Measurements from ENCODE around the gene PRKAA1. TPM values are rescaled to one million over a fixed set of nuclear protein-coding genes. Genes with fewer than 3 reads are reported as not detected.

The PRKAA1 gene
- total and polyA plus RNA-seq, 2 of the 13 experiments (the other 11 are each of a cell fraction or from before 2014, with no cell fraction given): 36.6 to 58.0 TPM

DNA sequence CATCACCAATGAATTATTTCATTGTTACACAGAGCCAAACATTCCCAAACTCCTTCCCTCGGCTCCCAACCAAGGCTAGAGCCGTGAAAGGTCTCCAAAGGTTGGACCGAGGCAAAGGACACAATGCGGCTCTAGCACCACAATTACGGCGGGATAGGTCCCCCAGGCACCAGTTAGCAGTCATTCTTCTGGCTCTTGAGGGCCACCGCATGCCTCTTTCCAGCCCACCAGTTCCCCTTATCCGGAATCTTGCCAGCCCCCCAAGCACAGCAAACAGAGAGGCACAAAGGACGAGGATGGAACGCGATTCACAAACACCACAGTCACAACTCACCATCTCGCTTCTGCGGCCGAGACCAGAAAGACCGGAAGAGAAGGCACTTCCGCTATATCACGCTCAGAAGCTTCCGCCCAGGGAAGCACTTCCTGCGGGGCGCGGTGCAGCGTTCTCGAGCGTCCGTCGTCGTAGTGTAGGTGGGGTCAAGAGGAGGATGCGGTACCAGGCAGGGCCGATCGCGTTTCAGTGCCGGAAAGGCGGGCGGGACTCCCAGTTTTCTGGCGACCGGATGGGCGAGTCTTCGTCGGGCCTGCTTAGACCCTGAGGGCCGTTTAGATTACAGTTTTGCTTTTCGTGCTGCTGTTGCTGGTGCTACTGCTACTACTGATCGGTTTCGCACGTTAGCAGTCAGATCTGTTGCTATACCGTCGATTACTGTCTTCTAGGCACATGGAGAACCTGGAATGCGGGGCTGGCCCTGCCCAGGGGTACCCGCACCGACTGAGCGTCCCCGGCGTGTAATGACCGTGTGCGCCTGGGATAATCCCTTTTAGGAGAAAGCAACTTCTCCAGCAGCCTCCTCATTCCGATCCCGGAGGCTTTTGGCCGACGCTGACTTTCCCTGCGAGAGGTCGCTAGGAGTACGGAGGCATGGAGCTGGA lies 36.9 kb upstream of the PRKAA1 start, which contains the start of gene RPL37 (continued):
- TF ChIP-seq ZBTB26 (CRISPR knock-in tag; IDR thresholded peaks at IDR 0.05; ENCODE audit: borderline replicate concordance) (peak; percentile 87; the same call in 1 of the 2 replicates), CAMTA2 (CRISPR knock-in tag; IDR thresholded peaks at IDR 0.05; ENCODE audit: borderline replicate concordance) (peak; percentile 87; the same call in 1 of the 2 replicates), ZNF746 (CRISPR knock-in tag; IDR thresholded peaks at IDR 0.05) (peak; percentile 31; the same call in 1 of the 2 replicates), DNMT1 (CRISPR knock-in tag; IDR thresholded peaks at IDR 0.05) (peak; percentile 62; the same call in 1 of the 2 replicates), TBX2 (CRISPR knock-in tag; IDR thresholded peaks at IDR 0.05; ENCODE audit: borderline replicate concordance) (peak; percentile 91), HMG20B (CRISPR knock-in tag; conservative IDR thresholded peaks at IDR 0.05) (peak; percentile 78), SAP130 (CRISPR knock-in tag; IDR thresholded peaks at IDR 0.05; ENCODE audit: low read depth) (peak; percentile 98), RXRB (CRISPR knock-in tag; IDR thresholded peaks at IDR 0.05; ENCODE audit: borderline replicate concordance) (peak; percentile 91), ZNF543 (CRISPR knock-in tag; IDR thresholded peaks at IDR 0.05) (peak; percentile 26; the same call in 1 of the 2 replicates), NBN (conservative IDR thresholded peaks at IDR 0.05) (no peak), ZNF556 (CRISPR knock-in tag; IDR thresholded peaks at IDR 0.05; ENCODE audit: borderline replicate concordance) (peak; percentile 93), POLR2A (IDR thresholded peaks at IDR 0.05; ENCODE audit: insufficient read depth in 1 of 2, low read depth in 2 of 2, low read length in 2 of 2) (peak; percentile 98 to 99), E2F1 (CRISPR knock-in tag; IDR thresholded peaks at IDR 0.05) (no peak; the same call in 1 of the 2 replicates), KLF6 (CRISPR knock-in tag; IDR thresholded peaks at IDR 0.05) (peak; percentile 96), ZNF207 (IDR thresholded peaks at IDR 0.05; ENCODE audit: borderline replicate concordance) (no peak), SRSF9 (IDR thresholded peaks at IDR 0.05; ENCODE audit: borderline replicate concordance, insufficient read depth, low read depth, low read length, poor library complexity, severe bottlenecking) (no peak), CHD4 (IDR thresholded peaks at IDR 0.05; ENCODE audit: borderline replicate concordance, low read length) (no peak), ZBTB42 (CRISPR knock-in tag; IDR thresholded peaks at IDR 0.05) (0 out of 2 replicates have a peak, but pooled peaks have one; percentile 64)
- TF ChIP-seq, protein P1, sequence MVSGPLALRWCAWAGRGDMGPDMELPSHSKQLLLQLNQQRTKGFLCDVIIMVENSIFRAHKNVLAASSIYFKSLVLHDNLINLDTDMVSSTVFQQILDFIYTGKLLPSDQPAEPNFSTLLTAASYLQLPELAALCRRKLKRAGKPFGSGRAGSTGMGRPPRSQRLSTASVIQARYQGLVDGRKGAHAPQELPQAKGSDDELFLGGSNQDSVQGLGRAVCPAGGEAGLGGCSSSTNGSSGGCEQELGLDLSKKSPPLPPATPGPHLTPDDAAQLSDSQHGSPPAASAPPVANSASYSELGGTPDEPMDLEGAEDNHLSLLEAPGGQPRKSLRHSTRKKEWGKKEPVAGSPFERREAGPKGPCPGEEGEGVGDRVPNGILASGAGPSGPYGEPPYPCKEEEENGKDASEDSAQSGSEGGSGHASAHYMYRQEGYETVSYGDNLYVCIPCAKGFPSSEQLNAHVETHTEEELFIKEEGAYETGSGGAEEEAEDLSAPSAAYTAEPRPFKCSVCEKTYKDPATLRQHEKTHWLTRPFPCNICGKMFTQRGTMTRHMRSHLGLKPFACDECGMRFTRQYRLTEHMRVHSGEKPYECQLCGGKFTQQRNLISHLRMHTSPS (CRISPR knock-in tag; IDR thresholded peaks at IDR 0.05; ENCODE audit: low read depth): no peak
- TF ChIP-seq, protein P2, sequence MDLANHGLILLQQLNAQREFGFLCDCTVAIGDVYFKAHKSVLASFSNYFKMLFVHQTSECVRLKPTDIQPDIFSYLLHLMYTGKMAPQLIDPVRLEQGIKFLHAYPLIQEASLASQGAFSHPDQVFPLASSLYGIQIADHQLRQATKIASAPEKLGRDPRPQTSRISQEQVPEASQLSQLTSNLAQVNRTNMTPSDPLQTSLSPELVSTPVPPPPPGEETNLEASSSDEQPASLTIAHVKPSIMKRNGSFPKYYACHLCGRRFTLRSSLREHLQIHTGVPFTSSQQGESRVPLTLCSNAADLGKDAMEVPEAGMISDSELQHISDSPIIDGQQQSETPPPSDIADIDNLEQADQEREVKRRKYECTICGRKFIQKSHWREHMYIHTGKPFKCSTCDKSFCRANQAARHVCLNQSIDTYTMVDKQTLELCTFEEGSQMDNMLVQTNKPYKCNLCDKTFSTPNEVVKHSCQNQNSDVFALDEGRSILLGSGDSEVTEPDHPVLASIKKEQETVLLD (CRISPR knock-in tag; IDR thresholded peaks at IDR 0.05; ENCODE audit: low read depth): peak; percentile 89; the same call in 1 of the 2 replicates

Measured in HepG2 (cell line).